Smooth muscle cell (in vitro differentiated cells): ENCODE results near the gene AWAT2. TPM values are rescaled to one million over a fixed set of nuclear protein-coding genes. Genes with fewer than 3 reads are reported as not detected.

ENCODE experiments used
- DNase-seq: peaks from one replicate; lab custom pipeline; 2025; ENCODE audit not compliant: unreplicated experiment; lab: John Stamatoyannopoulos, UW
- H2AFZ ChIP-seq: fragments of 200-600 bp; sonication (generic); 2 replicates; pipeline ENCODE4 v1.6.0; 2016; ENCODE audit warnings: antibody characterized with exemption, low read depth, mild to moderate bottlenecking
- H3F3A ChIP-seq: fragments of 200-600 bp; sonication (generic); 2 replicates; pipeline ENCODE4 v1.6.0; 2017; ENCODE audit warnings: antibody characterized with exemption, low read depth
- H3K27ac ChIP-seq: fragments of 200-600 bp; sonication (generic); 2 replicates; pipeline ENCODE4 v1.5.1; 2016; ENCODE audit warnings: low read depth, mild to moderate bottlenecking
- H3K27me3 ChIP-seq: fragments of 200-600 bp; sonication (generic); 2 replicates; pipeline ENCODE4 v1.6.1; 2016; ENCODE audit warnings: low read depth, mild to moderate bottlenecking
- H3K36me3 ChIP-seq: fragments of 200-600 bp; sonication (generic); 2 replicates; pipeline ENCODE4 v1.5.1; 2016; ENCODE audit warnings: low read depth
- H3K4me1 ChIP-seq: fragments of 200-600 bp; sonication (generic); 2 replicates; pipeline ENCODE4 v1.5.1; 2016; ENCODE audit warnings: low read depth
- H3K4me2 ChIP-seq: fragments of 200-600 bp; sonication (generic); 2 replicates; pipeline ENCODE4 v1.6.0; 2016; ENCODE audit warnings: mild to moderate bottlenecking
- H3K4me3 ChIP-seq: fragments of 200-600 bp; sonication (generic); 2 replicates; pipeline ENCODE4 v1.5.1; 2016; ENCODE audit warnings: mild to moderate bottlenecking
- H3K79me2 ChIP-seq: fragments of 200-600 bp; sonication (generic); 2 replicates; pipeline ENCODE4 v1.6.0; 2016; ENCODE audit warnings: low read depth, mild to moderate bottlenecking
- H3K9ac ChIP-seq: fragments of 200-600 bp; sonication (generic); 2 replicates; pipeline ENCODE4 v1.6.0; 2016; ENCODE audit warnings: low read depth
- H3K9me3 ChIP-seq: fragments of 200-600 bp; sonication (generic); replicated peaks from 2 replicates; pipeline ENCODE4 v1.5.1; 2016; ENCODE audit warnings: low read depth
- H4K20me1 ChIP-seq: fragments of 200-600 bp; sonication (generic); 2 replicates; pipeline ENCODE4 v1.6.0; 2016; ENCODE audit warnings: low read depth
- WGBS: methylation state at CpG from one replicate; pipeline ENCODE4 v1.1.7; 2016; ENCODE audit warnings: low lambda C conversion rate; 5-methylcytosine and 5-hydroxymethylcytosine counted together
- polyA plus RNA-seq: library from polyadenylated mRNA; unstranded; fragments of >200 nt; fragmentation: Nextera tagmentation; extraction: Ambion mirVana; gene quantifications from 2 replicates; pipeline ENCODE4 v1.2.1, GENCODE V29; 2016
- total RNA-seq: library from RNA; depleted of rRNA; stranded (reverse); fragments of >200 nt; gene quantifications from 2 replicates; pipeline ENCODE4 v1.2.3, GENCODE V29; 2014
- TF ChIP-seq, protein P1 (sequence below): fragments of 200-600 bp; sonication (generic); IDR thresholded peaks from 2 replicates; pipeline ENCODE4 v1.5.1; 2017; ENCODE audit warnings: borderline replicate concordance, mild to moderate bottlenecking, antibody characterized with exemption; ENCODE audit not compliant: insufficient read depth, poor library complexity, severe bottlenecking

The AWAT2 gene
- total and polyA plus RNA-seq, 2 experiments from 2014 or later = not detected

DNA sequence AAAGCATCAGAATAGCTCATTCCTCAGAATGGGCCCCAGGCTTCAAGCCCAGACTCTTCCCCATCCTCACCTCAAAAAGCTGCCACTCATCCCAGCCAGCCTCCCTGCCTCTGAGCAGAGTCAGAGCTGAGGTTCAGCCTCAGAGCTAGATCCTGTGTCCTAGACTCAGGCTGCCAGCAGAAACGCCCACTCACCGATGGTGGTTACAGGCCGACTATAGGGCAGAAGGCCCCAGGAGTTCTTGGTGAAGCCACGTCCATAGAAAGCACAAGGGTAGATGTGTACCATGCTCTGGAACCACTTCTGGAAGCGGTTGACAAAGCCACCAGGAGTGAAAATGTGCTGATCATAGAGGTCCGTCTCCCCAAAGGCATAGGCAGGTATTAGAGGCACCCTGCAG is 7.7 kb downstream of the AWAT2 start:
- Histone ChIP-seq H3K4me2 (no peak overlapping the region), H3F3A (no peaks in the 10 kb centered on the region), H4K20me1 (no peaks in the 10 kb centered on the region), H3K9me3 (no peaks in the 10 kb centered on the region), H3K4me1 (no peaks in the 10 kb centered on the region), H3K27me3 (no peaks in the 10 kb centered on the region), H3K9ac (no peak overlapping the region), H3K79me2 (no peaks in the 10 kb centered on the region), H3K4me3 (no peak overlapping the region), H3K36me3 (no peaks in the 10 kb centered on the region), H3K27ac (no peak overlapping the region), H2AFZ (no peak overlapping the region)
- TF ChIP-seq, protein P1, sequence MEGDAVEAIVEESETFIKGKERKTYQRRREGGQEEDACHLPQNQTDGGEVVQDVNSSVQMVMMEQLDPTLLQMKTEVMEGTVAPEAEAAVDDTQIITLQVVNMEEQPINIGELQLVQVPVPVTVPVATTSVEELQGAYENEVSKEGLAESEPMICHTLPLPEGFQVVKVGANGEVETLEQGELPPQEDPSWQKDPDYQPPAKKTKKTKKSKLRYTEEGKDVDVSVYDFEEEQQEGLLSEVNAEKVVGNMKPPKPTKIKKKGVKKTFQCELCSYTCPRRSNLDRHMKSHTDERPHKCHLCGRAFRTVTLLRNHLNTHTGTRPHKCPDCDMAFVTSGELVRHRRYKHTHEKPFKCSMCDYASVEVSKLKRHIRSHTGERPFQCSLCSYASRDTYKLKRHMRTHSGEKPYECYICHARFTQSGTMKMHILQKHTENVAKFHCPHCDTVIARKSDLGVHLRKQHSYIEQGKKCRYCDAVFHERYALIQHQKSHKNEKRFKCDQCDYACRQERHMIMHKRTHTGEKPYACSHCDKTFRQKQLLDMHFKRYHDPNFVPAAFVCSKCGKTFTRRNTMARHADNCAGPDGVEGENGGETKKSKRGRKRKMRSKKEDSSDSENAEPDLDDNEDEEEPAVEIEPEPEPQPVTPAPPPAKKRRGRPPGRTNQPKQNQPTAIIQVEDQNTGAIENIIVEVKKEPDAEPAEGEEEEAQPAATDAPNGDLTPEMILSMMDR = no peak
- WGBS = 85% methylated on average over 6 of the region's 6 CpGs
- DNase-seq = no peak

- H3K4me3 ChIP-seq = no peak overlapping the region
- no peak overlapping the region for H3K9ac ChIP-seq
- H3K4me2 ChIP-seq = no peak overlapping the region
- no peaks in the 10 kb centered on the region for H3K27me3 ChIP-seq
- DNase-seq = no peak
- WGBS = 70% methylated on average over 2 of the region's 2 CpGs
- H3K9me3 ChIP-seq = no peaks in the 10 kb centered on the region
- H2AFZ ChIP-seq = no peak overlapping the region
- H4K20me1 ChIP-seq = no peaks in the 10 kb centered on the region
- TF ChIP-seq, protein P1 = no peak
- H3K79me2 ChIP-seq = no peaks in the 10 kb centered on the region
- H3K4me1 ChIP-seq = no peaks in the 10 kb centered on the region
- no peaks in the 10 kb centered on the region for H3K36me3 ChIP-seq
- H3K27ac ChIP-seq = no peak overlapping the region
- no peaks in the 10 kb centered on the region for H3F3A ChIP-seq
Measured at GRCh38 chrX:70039758-70040157, 10.0 kb downstream of the AWAT2 start.

DNA sequence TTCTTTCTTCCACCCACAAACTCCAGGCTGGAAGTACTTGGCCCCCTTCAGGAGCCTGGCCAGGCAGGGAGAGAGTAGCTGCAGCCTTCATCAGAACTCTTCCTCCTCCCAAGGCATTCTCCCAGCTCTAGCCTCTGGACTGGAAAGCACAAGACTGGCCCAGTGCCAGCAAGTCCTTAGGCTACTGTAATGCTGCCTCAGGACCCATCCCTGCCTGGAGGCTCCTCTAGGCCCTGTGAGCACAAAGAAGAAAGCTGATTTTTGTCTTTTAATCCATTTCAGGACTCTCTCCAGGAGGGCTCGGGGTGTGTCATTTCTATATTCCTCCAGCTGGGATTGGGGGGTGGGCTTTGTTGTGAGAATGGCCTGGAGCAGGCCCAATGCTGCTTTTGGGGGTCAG is 10.8 kb downstream of the AWAT2 start:
- Histone ChIP-seq H3K79me2 (no peaks in the 10 kb centered on the region), H3K4me1 (no peaks in the 10 kb centered on the region), H3K36me3 (no peaks in the 10 kb centered on the region), H4K20me1 (no peaks in the 10 kb centered on the region), H3K27ac (no peak overlapping the region), H2AFZ (no peak overlapping the region), H3F3A (no peaks in the 10 kb centered on the region), H3K4me2 (no peak overlapping the region), H3K4me3 (no peak overlapping the region), H3K9ac (no peak overlapping the region), H3K27me3 (no peaks in the 10 kb centered on the region), H3K9me3 (no peaks in the 10 kb centered on the region)
- 70% methylated on average over 1 of the region's 1 CpG for WGBS
- TF ChIP-seq, protein P1 = no peak
- DNase-seq = no peak

DNA sequence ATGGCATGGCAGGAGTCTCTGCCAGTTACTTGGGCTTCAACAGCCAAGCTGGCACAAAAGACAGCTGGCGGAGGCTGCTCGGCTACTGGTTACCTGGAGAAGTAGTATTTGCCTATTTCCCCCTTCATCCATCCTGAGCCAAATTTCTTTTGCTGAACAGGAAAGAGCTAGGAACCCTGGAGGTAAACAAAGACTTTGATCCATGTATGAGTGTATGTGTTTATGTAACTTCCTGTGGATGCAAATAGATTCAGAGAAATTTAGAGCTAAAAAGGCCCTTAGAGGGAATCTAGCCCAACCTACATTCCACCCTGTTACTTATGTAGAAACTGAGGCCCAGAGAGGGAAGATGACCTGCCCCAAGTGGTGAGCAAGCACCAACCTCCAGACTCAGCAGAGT is 11.2 kb downstream of the AWAT2 start:
- H4K20me1 ChIP-seq = no peaks in the 10 kb centered on the region
- TF ChIP-seq, protein P1 = no peak
- no peaks in the 10 kb centered on the region for H3K4me1 ChIP-seq
- WGBS = 80% methylated on average over 2 of the region's 2 CpGs
- H3K4me2 ChIP-seq = no peak overlapping the region
- no peak for DNase-seq
- no peaks in the 10 kb centered on the region for H3K79me2 ChIP-seq
- no peak overlapping the region for H2AFZ ChIP-seq
- H3K9me3 ChIP-seq = no peaks in the 10 kb centered on the region
- H3K27me3 ChIP-seq = no peaks in the 10 kb centered on the region
- H3K27ac ChIP-seq = no peak overlapping the region
- no peak overlapping the region for H3K4me3 ChIP-seq
- no peaks in the 10 kb centered on the region for H3F3A ChIP-seq
- H3K9ac ChIP-seq = no peak overlapping the region
- H3K36me3 ChIP-seq = no peaks in the 10 kb centered on the region
